ENCODE results near the gene AGPAT2.

DNA sequence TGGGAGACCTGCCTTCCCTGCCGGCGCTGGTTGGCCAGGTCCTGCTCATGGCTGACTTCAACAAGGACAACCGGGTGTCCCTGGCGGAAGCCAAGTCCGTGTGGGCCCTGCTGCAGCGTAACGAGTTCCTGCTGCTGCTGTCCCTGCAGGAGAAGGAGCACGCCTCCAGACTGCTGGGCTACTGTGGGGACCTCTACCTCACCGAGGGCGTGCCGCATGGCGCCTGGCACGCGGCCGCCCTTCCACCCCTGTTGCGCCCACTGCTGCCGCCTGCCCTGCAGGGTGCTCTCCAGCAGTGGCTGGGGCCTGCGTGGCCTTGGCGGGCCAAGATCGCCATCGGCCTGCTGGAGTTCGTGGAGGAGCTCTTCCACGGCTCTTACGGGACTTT lies 35.7 kb upstream of the AGPAT2 start:
- TF ChIP-seq ZNF514 (tag by site-specific recombination; IDR thresholded peaks at IDR 0.05) = no peak
- no peak for TF ChIP-seq ZNF138 (tag by site-specific recombination; IDR thresholded peaks at IDR 0.05; ENCODE audit: borderline replicate concordance)
- TF ChIP-seq, protein P1, sequence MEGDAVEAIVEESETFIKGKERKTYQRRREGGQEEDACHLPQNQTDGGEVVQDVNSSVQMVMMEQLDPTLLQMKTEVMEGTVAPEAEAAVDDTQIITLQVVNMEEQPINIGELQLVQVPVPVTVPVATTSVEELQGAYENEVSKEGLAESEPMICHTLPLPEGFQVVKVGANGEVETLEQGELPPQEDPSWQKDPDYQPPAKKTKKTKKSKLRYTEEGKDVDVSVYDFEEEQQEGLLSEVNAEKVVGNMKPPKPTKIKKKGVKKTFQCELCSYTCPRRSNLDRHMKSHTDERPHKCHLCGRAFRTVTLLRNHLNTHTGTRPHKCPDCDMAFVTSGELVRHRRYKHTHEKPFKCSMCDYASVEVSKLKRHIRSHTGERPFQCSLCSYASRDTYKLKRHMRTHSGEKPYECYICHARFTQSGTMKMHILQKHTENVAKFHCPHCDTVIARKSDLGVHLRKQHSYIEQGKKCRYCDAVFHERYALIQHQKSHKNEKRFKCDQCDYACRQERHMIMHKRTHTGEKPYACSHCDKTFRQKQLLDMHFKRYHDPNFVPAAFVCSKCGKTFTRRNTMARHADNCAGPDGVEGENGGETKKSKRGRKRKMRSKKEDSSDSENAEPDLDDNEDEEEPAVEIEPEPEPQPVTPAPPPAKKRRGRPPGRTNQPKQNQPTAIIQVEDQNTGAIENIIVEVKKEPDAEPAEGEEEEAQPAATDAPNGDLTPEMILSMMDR (tag by site-specific recombination; IDR thresholded peaks at IDR 0.05) = no peak
- no peak for TF ChIP-seq ZNF266 (tag by site-specific recombination; IDR thresholded peaks at IDR 0.05; ENCODE audit: low read depth)
- TF ChIP-seq, protein P2, sequence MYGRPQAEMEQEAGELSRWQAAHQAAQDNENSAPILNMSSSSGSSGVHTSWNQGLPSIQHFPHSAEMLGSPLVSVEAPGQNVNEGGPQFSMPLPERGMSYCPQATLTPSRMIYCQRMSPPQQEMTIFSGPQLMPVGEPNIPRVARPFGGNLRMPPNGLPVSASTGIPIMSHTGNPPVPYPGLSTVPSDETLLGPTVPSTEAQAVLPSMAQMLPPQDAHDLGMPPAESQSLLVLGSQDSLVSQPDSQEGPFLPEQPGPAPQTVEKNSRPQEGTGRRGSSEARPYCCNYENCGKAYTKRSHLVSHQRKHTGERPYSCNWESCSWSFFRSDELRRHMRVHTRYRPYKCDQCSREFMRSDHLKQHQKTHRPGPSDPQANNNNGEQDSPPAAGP (tag by site-specific recombination; IDR thresholded peaks at IDR 0.05) = no peak
